ENCODE measurements around the gene CD151. TPM values are rescaled to one million over a fixed set of nuclear protein-coding genes. Genes with fewer than 3 reads are reported as not detected.

Gene CD151
- total and polyA plus RNA-seq, 4 experiments from 2014 or later: 9.7 to 24.8 (median 22.1) TPM

- no peak for DNase-seq
- Histone ChIP-seq H3K4me1 (ENCODE audit: insufficient read depth, low read length) (peaks cover 26% of the 10 kb centered on the region), H3K27me3 (ENCODE audit: insufficient read depth, low read length) (no peaks in the 10 kb centered on the region), H3K9me3 (ENCODE audit: control insufficient read depth in 1 of 2, low read length in 2 of 2) (no peaks in the 10 kb centered on the region), H3K4me3 (ENCODE audit: low read length in 2 of 2) (no peak overlapping the region), H3K27ac (ENCODE audit: low read depth, low read length) (peak overlapping the region; percentile 96), H3K36me3 (ENCODE audit: insufficient read depth, low read length) (peaks cover 25% of the 10 kb centered on the region)
- Mint-ChIP-seq H3K27ac (peak overlapping the region; percentile 57 to 99 (median 87)), H3K9me3 (peaks cover 0 to 3% (median 0%) of the 10 kb centered on the region in 8 donors), H3K36me3 (peaks cover 4 to 34% of the 10 kb centered on the region in 2 donors), H3K4me3 (peak overlapping the region; percentile 84 to 95 (median 89)), H3K27me3 (no peaks in the 10 kb centered on the region), H3K4me1 (peaks cover 8 to 44% (median 27%) of the 10 kb centered on the region in 4 donors)
- POLR2A ChIA-PET (ENCODE audit: partially characterized antibody): interaction anchor here (1.0 to 4.7 kb wide), 3 partner anchors 9 to 29 kb away, joined by 3 to 109 read pairs (median 4); partner anchors contain the start of gene PNPLA2
- CTCF ChIA-PET (ENCODE audit: partially characterized antibody): no interaction called here
- intact Hi-C loops (cut with micrococcal nuclease): no loop called here
These were observed 21.1 kb upstream of the CD151 start for GRCh38 chr11:811446-812245.

- Histone ChIP-seq H3K9me3 (ENCODE audit: control insufficient read depth in 1 of 2, low read length in 2 of 2) (no peaks in the 10 kb centered on the region), H3K27ac (ENCODE audit: low read depth, low read length) (no peak overlapping the region), H3K36me3 (ENCODE audit: insufficient read depth, low read length) (peaks cover 25% of the 10 kb centered on the region), H3K27me3 (ENCODE audit: insufficient read depth, low read length) (no peaks in the 10 kb centered on the region), H3K4me1 (ENCODE audit: insufficient read depth, low read length) (peaks cover 26% of the 10 kb centered on the region), H3K4me3 (ENCODE audit: low read length in 2 of 2) (no peak overlapping the region)
- peaks cover 8 to 44% (median 27%) of the 10 kb centered on the region in 4 donors for H3K4me1 Mint-ChIP-seq
- intact Hi-C loops (cut with micrococcal nuclease): no loop called here
- H3K9me3 Mint-ChIP-seq: peaks cover 0 to 3% (median 0%) of the 10 kb centered on the region in 8 donors
- DNase-seq: no peak
- H3K4me3 Mint-ChIP-seq: peak overlapping the region in 5 of 8 donors; percentile 31 to 64 (median 46)
- ChIA-PET POLR2A (ENCODE audit: partially characterized antibody) (interaction anchor here (1.0 to 4.7 kb wide), 3 partner anchors 8 to 117 kb away, joined by 3 to 109 read pairs (median 4); partner anchors contain the start of genes PNPLA2 and TMEM80), CTCF (ENCODE audit: partially characterized antibody) (no interaction called here)
- no peaks in the 10 kb centered on the region for H3K27me3 Mint-ChIP-seq
- H3K36me3 Mint-ChIP-seq: peaks cover 4 to 34% of the 10 kb centered on the region in 2 donors
- H3K27ac Mint-ChIP-seq: peak overlapping the region in 5 of 7 donors; percentile 47 to 99 (median 73)
These were observed 20.4 kb upstream of the CD151 start for GRCh38 chr11:812390-812789.

GRCh38 chr11:813072-813455, 19.7 kb upstream of the CD151 start:
- H3K4me3 Mint-ChIP-seq: peak overlapping the region in 1 of 8 donors; percentile 54
- CTCF ChIA-PET (ENCODE audit: partially characterized antibody): no interaction called here
- intact Hi-C loops (cut with micrococcal nuclease): no loop called here

GRCh38 chr11:813456-814096, 19.2 kb upstream of the CD151 start:
- no peak for DNase-seq
- intact Hi-C loops (cut with micrococcal nuclease): no loop called here
- H3K9me3 Mint-ChIP-seq: peaks cover 0 to 3% (median 0%) of the 10 kb centered on the region in 8 donors
- Histone ChIP-seq H3K4me3 (ENCODE audit: low read length in 2 of 2) (no peak overlapping the region), H3K9me3 (ENCODE audit: control insufficient read depth in 1 of 2, low read length in 2 of 2) (no peaks in the 10 kb centered on the region), H3K36me3 (ENCODE audit: insufficient read depth, low read length) (peaks cover 25% of the 10 kb centered on the region), H3K27me3 (ENCODE audit: insufficient read depth, low read length) (no peaks in the 10 kb centered on the region), H3K4me1 (ENCODE audit: insufficient read depth, low read length) (peaks cover 25% of the 10 kb centered on the region), H3K27ac (ENCODE audit: low read depth, low read length) (no peak overlapping the region)
- H3K27ac Mint-ChIP-seq: peak overlapping the region in 2 of 7 donors; percentile 44 to 47
- peaks cover 4 to 34% of the 10 kb centered on the region in 2 donors for H3K36me3 Mint-ChIP-seq
- CTCF ChIA-PET (ENCODE audit: partially characterized antibody): no interaction called here
- peak overlapping the region in 1 of 8 donors; percentile 44 for H3K4me3 Mint-ChIP-seq
- POLR2A ChIA-PET (ENCODE audit: partially characterized antibody): interaction anchor here (1.2 kb wide), 1 partner anchor 118 kb away, joined by 3 read pairs; the partner anchor contains the start of gene TMEM80
- H3K27me3 Mint-ChIP-seq: no peaks in the 10 kb centered on the region
- H3K4me1 Mint-ChIP-seq: peaks cover 7 to 35% (median 21%) of the 10 kb centered on the region in 4 donors

More at GRCh38 chr11:813072-813455, 19.7 kb upstream of the CD151 start:
- DNase-seq: no peak
- Mint-ChIP-seq H3K27ac (peak overlapping the region in 1 of 7 donors; percentile 25), H3K4me1 (peaks cover 6 to 39% (median 24%) of the 10 kb centered on the region in 4 donors), H3K36me3 (peaks cover 4 to 34% of the 10 kb centered on the region in 2 donors), H3K9me3 (peaks cover 0 to 3% (median 0%) of the 10 kb centered on the region in 8 donors), H3K27me3 (no peaks in the 10 kb centered on the region)
- Histone ChIP-seq H3K27ac (ENCODE audit: low read depth, low read length) (no peak overlapping the region), H3K4me1 (ENCODE audit: insufficient read depth, low read length) (peaks cover 26% of the 10 kb centered on the region), H3K9me3 (ENCODE audit: control insufficient read depth in 1 of 2, low read length in 2 of 2) (no peaks in the 10 kb centered on the region), H3K36me3 (ENCODE audit: insufficient read depth, low read length) (peaks cover 25% of the 10 kb centered on the region), H3K4me3 (ENCODE audit: low read length in 2 of 2) (no peak overlapping the region), H3K27me3 (ENCODE audit: insufficient read depth, low read length) (no peaks in the 10 kb centered on the region)
- POLR2A ChIA-PET (ENCODE audit: partially characterized antibody): interaction anchor here (1.2 kb wide), 1 partner anchor 117 kb away, joined by 3 read pairs; the partner anchor contains the start of gene TMEM80

GRCh38 chr11:815675-816432, 16.9 kb upstream of the CD151 start:
- H3K27ac ChIP-seq (ENCODE audit: low read depth, low read length): no peak overlapping the region
- H3K4me1 Mint-ChIP-seq: peaks cover 4 to 24% (median 16%) of the 10 kb centered on the region in 4 donors
- H3K27me3 Mint-ChIP-seq: no peaks in the 10 kb centered on the region
- H3K4me1 ChIP-seq (ENCODE audit: insufficient read depth, low read length): peaks cover 26% of the 10 kb centered on the region
- peaks cover 0 to 3% (median 0%) of the 10 kb centered on the region in 8 donors for H3K9me3 Mint-ChIP-seq
- no peaks in the 10 kb centered on the region for H3K9me3 ChIP-seq (ENCODE audit: control insufficient read depth in 1 of 2, low read length in 2 of 2)
- ChIA-PET POLR2A (ENCODE audit: partially characterized antibody) (interaction anchor here (1.0 to 1.2 kb wide), 3 partner anchors 12 to 18 kb away, joined by 3 to 4 read pairs (median 3); partner anchors contain the start of genes CRACR2B and SLC25A22), CTCF (ENCODE audit: partially characterized antibody) (interaction anchor here (1.4 kb wide), 1 partner anchor 10 kb away, joined by 3 read pairs; no protein-coding TSS in a partner anchor)
- no peak overlapping the region for H3K27ac Mint-ChIP-seq
- no peaks in the 10 kb centered on the region for H3K27me3 ChIP-seq (ENCODE audit: insufficient read depth, low read length)
- H3K36me3 Mint-ChIP-seq: peaks cover 4 to 26% of the 10 kb centered on the region in 2 donors
- H3K4me3 Mint-ChIP-seq: peak overlapping the region in 1 of 8 donors; percentile 35
- DNase-seq: no peak
- intact Hi-C loops (cut with micrococcal nuclease): no loop called here
- no peak overlapping the region for H3K4me3 ChIP-seq (ENCODE audit: low read length in 2 of 2)
- H3K36me3 ChIP-seq (ENCODE audit: insufficient read depth, low read length): peaks cover 25% of the 10 kb centered on the region

GRCh38 chr11:816433-816779, 16.3 kb upstream of the CD151 start:
- peaks cover 22% of the 10 kb centered on the region for H3K36me3 ChIP-seq (ENCODE audit: insufficient read depth, low read length)
- H3K9me3 Mint-ChIP-seq: no peaks in the 10 kb centered on the region
- no peak overlapping the region for H3K27ac ChIP-seq (ENCODE audit: low read depth, low read length)
- H3K27ac Mint-ChIP-seq: no peak overlapping the region
- peaks cover under 1 to 20% of the 10 kb centered on the region in 2 donors for H3K36me3 Mint-ChIP-seq
- intact Hi-C loops (cut with micrococcal nuclease): no loop called here
- CTCF ChIA-PET (ENCODE audit: partially characterized antibody): interaction anchor here (1.4 kb wide), 1 partner anchor 10 kb away, joined by 3 read pairs; no protein-coding TSS in a partner anchor
- peak overlapping the region in 1 of 8 donors; percentile 35 for H3K4me3 Mint-ChIP-seq
- H3K4me3 ChIP-seq (ENCODE audit: low read length in 2 of 2): no peak overlapping the region
- no peaks in the 10 kb centered on the region for H3K27me3 Mint-ChIP-seq
- peaks cover 26% of the 10 kb centered on the region for H3K4me1 ChIP-seq (ENCODE audit: insufficient read depth, low read length)
- H3K27me3 ChIP-seq (ENCODE audit: insufficient read depth, low read length): no peaks in the 10 kb centered on the region
- no peak for DNase-seq
- no peaks in the 10 kb centered on the region for H3K9me3 ChIP-seq (ENCODE audit: control insufficient read depth in 1 of 2, low read length in 2 of 2)
- POLR2A ChIA-PET (ENCODE audit: partially characterized antibody): interaction anchor here (1.0 to 1.2 kb wide), 3 partner anchors 12 to 19 kb away, joined by 3 to 4 read pairs (median 3); partner anchors contain the start of genes CRACR2B and SLC25A22
- H3K4me1 Mint-ChIP-seq: peaks cover 3 to 23% (median 14%) of the 10 kb centered on the region in 4 donors
